ENCODE results near the gene ZNF598. TPM values are rescaled to one million over a fixed set of nuclear protein-coding genes. Genes with fewer than 3 reads are reported as not detected.

Gene ZNF598
- polyA plus RNA-seq, 1 donor from 2014 or later = 22.1 TPM

GRCh38 chr16:1966460-1966859 is 43.2 kb downstream of the ZNF598 start, which contains the start of gene RNF151:
RNF151 (plus strand) TSS chr16:1966856; CDS start chr16:1966882, 26 bp downstream.
- Histone ChIP-seq H3K9me3 (ENCODE audit: low read length) (no peaks in the 10 kb centered on the region), H2AFZ (ENCODE audit: low read depth, low read length) (no peak within 1 kb of the TSS), H3K79me2 (replicated peaks; ENCODE audit: insufficient read depth, low read length) (peaks cover 12% of the 10 kb centered on the region), H3K9ac (ENCODE audit: low read length) (peak within 1 kb of the TSS; percentile 89), H3K9me2 (ENCODE audit: insufficient read depth, low read length) (no peaks in the 10 kb centered on the region), H3K36me3 (ENCODE audit: insufficient read depth, low read length) (no peaks in the 10 kb centered on the region), H3K27ac (ENCODE audit: low read length) (peak within 1 kb of the TSS; percentile 80), H3F3A (ENCODE audit: insufficient read depth, low read length, poor library complexity, severe bottlenecking) (no peaks in the 10 kb centered on the region), H4K20me1 (ENCODE audit: insufficient read depth) (no peaks in the 10 kb centered on the region), H3K27me3 (ENCODE audit: insufficient read depth, low read depth, low read length) (no peaks in the 10 kb centered on the region), H3K4me2 (ENCODE audit: low read length) (peak within 1 kb of the TSS; percentile 80), H3K4me3 (ENCODE audit: low read length) (peak within 1 kb of the TSS; percentile 88)
- no peak for TF ChIP-seq TAF1 (IDR thresholded peaks at IDR 0.05; ENCODE audit: low read depth)
- TF ChIP-seq, protein P1, sequence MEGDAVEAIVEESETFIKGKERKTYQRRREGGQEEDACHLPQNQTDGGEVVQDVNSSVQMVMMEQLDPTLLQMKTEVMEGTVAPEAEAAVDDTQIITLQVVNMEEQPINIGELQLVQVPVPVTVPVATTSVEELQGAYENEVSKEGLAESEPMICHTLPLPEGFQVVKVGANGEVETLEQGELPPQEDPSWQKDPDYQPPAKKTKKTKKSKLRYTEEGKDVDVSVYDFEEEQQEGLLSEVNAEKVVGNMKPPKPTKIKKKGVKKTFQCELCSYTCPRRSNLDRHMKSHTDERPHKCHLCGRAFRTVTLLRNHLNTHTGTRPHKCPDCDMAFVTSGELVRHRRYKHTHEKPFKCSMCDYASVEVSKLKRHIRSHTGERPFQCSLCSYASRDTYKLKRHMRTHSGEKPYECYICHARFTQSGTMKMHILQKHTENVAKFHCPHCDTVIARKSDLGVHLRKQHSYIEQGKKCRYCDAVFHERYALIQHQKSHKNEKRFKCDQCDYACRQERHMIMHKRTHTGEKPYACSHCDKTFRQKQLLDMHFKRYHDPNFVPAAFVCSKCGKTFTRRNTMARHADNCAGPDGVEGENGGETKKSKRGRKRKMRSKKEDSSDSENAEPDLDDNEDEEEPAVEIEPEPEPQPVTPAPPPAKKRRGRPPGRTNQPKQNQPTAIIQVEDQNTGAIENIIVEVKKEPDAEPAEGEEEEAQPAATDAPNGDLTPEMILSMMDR (IDR thresholded peaks at IDR 0.05; ENCODE audit: poor library complexity, severe bottlenecking) = no peak
- TF ChIP-seq MXI1 (conservative IDR thresholded peaks at IDR 0.05; ENCODE audit: poor library complexity, severe bottlenecking) = no peak
- TF ChIP-seq, protein P2, sequence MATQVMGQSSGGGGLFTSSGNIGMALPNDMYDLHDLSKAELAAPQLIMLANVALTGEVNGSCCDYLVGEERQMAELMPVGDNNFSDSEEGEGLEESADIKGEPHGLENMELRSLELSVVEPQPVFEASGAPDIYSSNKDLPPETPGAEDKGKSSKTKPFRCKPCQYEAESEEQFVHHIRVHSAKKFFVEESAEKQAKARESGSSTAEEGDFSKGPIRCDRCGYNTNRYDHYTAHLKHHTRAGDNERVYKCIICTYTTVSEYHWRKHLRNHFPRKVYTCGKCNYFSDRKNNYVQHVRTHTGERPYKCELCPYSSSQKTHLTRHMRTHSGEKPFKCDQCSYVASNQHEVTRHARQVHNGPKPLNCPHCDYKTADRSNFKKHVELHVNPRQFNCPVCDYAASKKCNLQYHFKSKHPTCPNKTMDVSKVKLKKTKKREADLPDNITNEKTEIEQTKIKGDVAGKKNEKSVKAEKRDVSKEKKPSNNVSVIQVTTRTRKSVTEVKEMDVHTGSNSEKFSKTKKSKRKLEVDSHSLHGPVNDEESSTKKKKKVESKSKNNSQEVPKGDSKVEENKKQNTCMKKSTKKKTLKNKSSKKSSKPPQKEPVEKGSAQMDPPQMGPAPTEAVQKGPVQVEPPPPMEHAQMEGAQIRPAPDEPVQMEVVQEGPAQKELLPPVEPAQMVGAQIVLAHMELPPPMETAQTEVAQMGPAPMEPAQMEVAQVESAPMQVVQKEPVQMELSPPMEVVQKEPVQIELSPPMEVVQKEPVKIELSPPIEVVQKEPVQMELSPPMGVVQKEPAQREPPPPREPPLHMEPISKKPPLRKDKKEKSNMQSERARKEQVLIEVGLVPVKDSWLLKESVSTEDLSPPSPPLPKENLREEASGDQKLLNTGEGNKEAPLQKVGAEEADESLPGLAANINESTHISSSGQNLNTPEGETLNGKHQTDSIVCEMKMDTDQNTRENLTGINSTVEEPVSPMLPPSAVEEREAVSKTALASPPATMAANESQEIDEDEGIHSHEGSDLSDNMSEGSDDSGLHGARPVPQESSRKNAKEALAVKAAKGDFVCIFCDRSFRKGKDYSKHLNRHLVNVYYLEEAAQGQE (IDR thresholded peaks at IDR 0.05; ENCODE audit: borderline replicate concordance) = no peak
- TF ChIP-seq EP300 (conservative IDR thresholded peaks at IDR 0.05; ENCODE audit: poor library complexity, severe bottlenecking) = no peak
- no peak for TF ChIP-seq RAD21 (conservative IDR thresholded peaks at IDR 0.05)
- TF ChIP-seq SMC3 (conservative IDR thresholded peaks at IDR 0.05; ENCODE audit: poor library complexity) = no peak
- no peak for TF ChIP-seq EZH2 (IDR thresholded peaks at IDR 0.05; ENCODE audit: borderline replicate concordance, insufficient read depth, low read length, poor library complexity, severe bottlenecking)
- TF ChIP-seq POLR2AphosphoS5 (IDR thresholded peaks at IDR 0.05) = no peak

GRCh38 chr16:1965396-1966001 is 44.1 kb downstream of the ZNF598 start:
- peak overlapping the region; percentile 36 for H2AFZ ChIP-seq (ENCODE audit: low read depth, low read length)
- peak overlapping the region; percentile 89 for H3K9ac ChIP-seq (ENCODE audit: low read length)
- no peaks in the 10 kb centered on the region for H3F3A ChIP-seq (ENCODE audit: insufficient read depth, low read length, poor library complexity, severe bottlenecking)
- peak overlapping the region; percentile 80 for H3K4me2 ChIP-seq (ENCODE audit: low read length)
- H4K20me1 ChIP-seq (ENCODE audit: insufficient read depth) = no peaks in the 10 kb centered on the region
- H3K27me3 ChIP-seq (ENCODE audit: insufficient read depth, low read depth, low read length) = no peaks in the 10 kb centered on the region
- peak overlapping the region; percentile 80 for H3K27ac ChIP-seq (ENCODE audit: low read length)
- H3K9me2 ChIP-seq (ENCODE audit: insufficient read depth, low read length) = no peaks in the 10 kb centered on the region
- H3K4me3 ChIP-seq (ENCODE audit: low read length) = peak overlapping the region; percentile 88
- H3K9me3 ChIP-seq (ENCODE audit: low read length) = no peaks in the 10 kb centered on the region
- H3K79me2 ChIP-seq (replicated peaks; ENCODE audit: insufficient read depth, low read length) = peaks cover 12% of the 10 kb centered on the region
- TF ChIP-seq, protein P1 (IDR thresholded peaks at IDR 0.05; ENCODE audit: poor library complexity, severe bottlenecking) = no peak
- no peaks in the 10 kb centered on the region for H3K36me3 ChIP-seq (ENCODE audit: insufficient read depth, low read length)
